HepG2 (cell line): ENCODE results near the gene CKB. TPM values are rescaled to one million over a fixed set of nuclear protein-coding genes. Genes with fewer than 3 reads are reported as not detected.

Experiments
- ATAC-seq: fragments of 200-7000 bp; cut with Tn5 transposase; 3 replicates; pipeline ENCODE4 v1.9.1; 2020; ENCODE audit warnings: mild to moderate bottlenecking, moderate library complexity
- BruUV-seq: library from RNA; stranded (reverse); fragments of 400-500 nt; replicated peaks from 2 replicates; lab custom pipeline; 2021; lab: Mats Ljungman, UMichigan
- CTCF ChIA-PET: fragments of 300-600 bp; formaldehyde crosslinking; extraction: SDS; loops from one replicate; lab custom pipeline; 2021; ENCODE audit warnings: low total read pairs, inconsistent platforms, low intra/inter-chr PET ratio; lab: Yijun Ruan, JAX
- POLR2A ChIA-PET: fragments of 350-600 bp; sonication (Branson Sonifier 250); formaldehyde crosslinking; loops from one replicate; lab custom pipeline; 2020; ENCODE audit warnings: antibody characterized with exemption, inconsistent platforms; lab: Yijun Ruan, JAX
- DNase-seq: peaks from one replicate; pipeline ENCODE4 v3.0.0-alpha.2; 2015; ENCODE audit warnings: low spot score
- FAIRE-seq: peaks from 3 replicates; lab custom pipeline; 2011; peaks lifted over from hg19 to GRCh38; lab: Jason Lieb, UNC
- H2AFZ ChIP-seq: one replicate; pipeline ENCODE4 v1.6.1; 2011; ENCODE audit warnings: low read length, inconsistent platforms
- H3K27ac ChIP-seq: fragments of 300-600 bp; 3 replicates; pipeline ENCODE4 v1.8.0; 2011; ENCODE audit warnings: mixed run types, mild to moderate bottlenecking, mixed read lengths, low read length, inconsistent platforms; ENCODE audit not compliant: insufficient read depth; ENCODE audit errors: extremely low read length
- H3K27me3 ChIP-seq, 2 experiments: fragments of 200-600 bp in 1 of 2; 2 replicates in 1 of 2; 3 replicates in 1 of 2; pipeline versions ENCODE4 v1.6.0 to v1.8.0; 2011; ENCODE audit warnings: low read length in 2 of 2, mild to moderate bottlenecking in 2 of 2, moderate library complexity in 2 of 2, inconsistent platforms in 1 of 2; ENCODE audit not compliant: insufficient read depth in 2 of 2, control insufficient read depth in 1 of 2
- H3K36me3 ChIP-seq, 2 experiments: fragments of 200-600 bp in 1 of 2; replicated peaks in 1 of 2; 2 replicates in 1 of 2; 3 replicates in 1 of 2; pipeline versions ENCODE4 v1.5.1 to v1.8.0; 2011; ENCODE audit warnings: low read length in 2 of 2, inconsistent platforms in 1 of 2; ENCODE audit not compliant: insufficient read depth in 2 of 2, control insufficient read depth in 1 of 2
- H3K4me1 ChIP-seq: 2 replicates; pipeline ENCODE4 v1.5.1; 2012; ENCODE audit warnings: low read length, inconsistent platforms; ENCODE audit not compliant: insufficient read depth
- H3K4me2 ChIP-seq: 2 replicates; pipeline ENCODE4 v1.6.0; 2011; ENCODE audit warnings: low read depth, low read length, inconsistent platforms
- H3K4me3 ChIP-seq, 3 experiments: fragments of 200-600 bp in 1 of 3; sonication (generic), shearing (Covaris generic) in 1 of 3; replicated peaks in 1 of 3; 2 replicates each; pipeline ENCODE4 v1.5.1; 2011 to 2016; ENCODE audit warnings: low read length in 3 of 3, inconsistent platforms in 2 of 3, low read depth in 2 of 3, mild to moderate bottlenecking in 2 of 3, control low read depth in 1 of 3, mixed read lengths in 1 of 3; ENCODE audit not compliant: insufficient read depth in 1 of 3
- H3K79me2 ChIP-seq: one replicate; pipeline ENCODE4 v1.6.1; 2011; ENCODE audit warnings: low read length, inconsistent platforms; ENCODE audit not compliant: insufficient read depth
- H3K9ac ChIP-seq: 2 replicates; pipeline ENCODE4 v1.6.0; 2011; ENCODE audit warnings: mild to moderate bottlenecking, low read depth, low read length, inconsistent platforms; ENCODE audit not compliant: insufficient read depth
- H3K9me3 ChIP-seq: 2 replicates; pipeline ENCODE4 v1.5.1; 2012; ENCODE audit warnings: mild to moderate bottlenecking, low read length
- H4K20me1 ChIP-seq: 2 replicates; pipeline ENCODE4 v1.6.0; 2011; ENCODE audit warnings: inconsistent platforms, mild to moderate bottlenecking, low read length, moderate library complexity; ENCODE audit not compliant: insufficient read depth
- AKAP8 ChIP-seq: sonication (generic); formaldehyde crosslinking; IDR thresholded peaks from 2 replicates; pipeline ENCODE4 v1.5.1; 2020; ENCODE audit warnings: mild to moderate bottlenecking, missing genetic modification reagents
- CBFB ChIP-seq: sonication (generic); formaldehyde crosslinking; IDR thresholded peaks from 2 replicates; pipeline ENCODE4 v1.4.0; 2020; ENCODE audit warnings: missing genetic modification reagents
- HNRNPLL ChIP-seq: fragments of 200-400 bp; formaldehyde crosslinking; IDR thresholded peaks from 2 replicates; pipeline ENCODE4 v1.6.1; 2017; ENCODE audit warnings: mild to moderate bottlenecking, low read depth, low read length; ENCODE audit not compliant: poor library complexity, severe bottlenecking
- NCOA5 ChIP-seq: sonication (generic); formaldehyde crosslinking; IDR thresholded peaks from 2 replicates; pipeline ENCODE4 v1.4.0; 2020; ENCODE audit warnings: missing genetic modification reagents
- POGZ ChIP-seq: sonication (generic); formaldehyde crosslinking; IDR thresholded peaks from 2 replicates; pipeline ENCODE4 v1.4.0; 2020; ENCODE audit warnings: mild to moderate bottlenecking, missing genetic modification reagents
- POLR2AphosphoS2 ChIP-seq: IDR thresholded peaks from 2 replicates; pipeline ENCODE4 v1.6.1; 2011; ENCODE audit warnings: low read depth, low read length, improper control_type of control experiment
- POLR2G ChIP-seq: fragments of 200-400 bp; formaldehyde crosslinking; IDR thresholded peaks from 2 replicates; pipeline ENCODE4 v1.6.1; 2018; ENCODE audit warnings: mild to moderate bottlenecking, low read depth, low read length, moderate library complexity
- SMARCC2 ChIP-seq: fragments of 450-650 bp; IDR thresholded peaks from 2 replicates; pipeline ENCODE4 v1.6.1; 2017; ENCODE audit warnings: antibody characterized with exemption, mild to moderate bottlenecking
- SPEN ChIP-seq: sonication (generic); formaldehyde crosslinking; IDR thresholded peaks from 2 replicates; pipeline ENCODE4 v1.5.1; 2020; ENCODE audit warnings: low read depth, mild to moderate bottlenecking, missing genetic modification reagents
- ZBTB38 ChIP-seq: sonication (generic); formaldehyde crosslinking; IDR thresholded peaks from 2 replicates; pipeline ENCODE4 v1.5.1; 2020; ENCODE audit warnings: mild to moderate bottlenecking, missing genetic modification reagents
- ZC3H13 ChIP-seq: sonication (generic); formaldehyde crosslinking; IDR thresholded peaks from 2 replicates; pipeline ENCODE4 v1.8.1; 2023; ENCODE audit warnings: mild to moderate bottlenecking, missing genetic modification reagents, moderate library complexity
- ZFY ChIP-seq: sonication (generic); formaldehyde crosslinking; IDR thresholded peaks from 2 replicates; pipeline ENCODE4 v1.4.0; 2020; ENCODE audit warnings: missing genetic modification reagents
- ZNF235 ChIP-seq: sonication (generic); formaldehyde crosslinking; IDR thresholded peaks from 2 replicates; pipeline ENCODE4 v1.8.1; 2023; ENCODE audit warnings: mild to moderate bottlenecking, missing genetic modification reagents, borderline replicate concordance
- ZNF770 ChIP-seq: sonication (generic); formaldehyde crosslinking; IDR thresholded peaks from 2 replicates; pipeline ENCODE4 v1.5.0; 2020; ENCODE audit warnings: mild to moderate bottlenecking, missing genetic modification reagents
- WGBS: methylation state at CpG from one replicate; pipeline ENCODE4 v1.1.6; 2017; ENCODE audit warnings: low lambda C conversion rate; 5-methylcytosine and 5-hydroxymethylcytosine counted together
- in situ Hi-C: cut with HindIII; loops from 2 replicates; pipeline ENCODE4 v1.10.0; 2017; ENCODE audit warnings: low pct_unique_long_range_greater_than_20kb; ENCODE audit not compliant: extremely low pct_ligation_motif_present
- intact Hi-C: fragments of 100-400 bp; cut with micrococcal nuclease; formaldehyde crosslinking; loops from one replicate; pipeline ENCODE4 v1.10.0; 2022; ENCODE audit not compliant: unreplicated experiment
- polyA plus RNA-seq, 8 experiments: library from polyadenylated mRNA; depleted of rRNA in 3 of 8; stranded (reverse) in 7 of 8; unstranded in 1 of 8; fragments of >200 nt; fragmentation: Illumina TruSeq in 4 of 8; extraction: Trizol in 4 of 8; gene quantifications; 2 replicates each; pipeline versions ENCODE4 v1.2.1 to v1.2.3, GENCODE V29; 2011 to 2016; ENCODE audit warnings: low read depth in 4 of 8, missing spikeins in 1 of 8, mixed read lengths in 1 of 8; ENCODE audit not compliant: insufficient read depth in 1 of 8
- total RNA-seq, 5 experiments: library from RNA; depleted of rRNA; stranded (reverse); fragments of >200 nt; fragmentation: Illumina TruSeq; extraction: Trizol; gene quantifications; 2 replicates each; pipeline ENCODE4 v1.2.3, GENCODE V29; 2016; ENCODE audit warnings: low read depth in 1 of 5
- TF ChIP-seq, protein P1 (sequence below): sonication (generic); formaldehyde crosslinking; IDR thresholded peaks from 2 replicates; pipeline ENCODE4 v1.4.0; 2020; ENCODE audit warnings: missing genetic modification reagents, borderline replicate concordance
- TF ChIP-seq, protein P2 (sequence below): fragments of 450-650 bp; IDR thresholded peaks from 2 replicates; pipeline ENCODE4 v1.6.1; 2017
- TF ChIP-seq, protein P3 (sequence below): sonication (generic); formaldehyde crosslinking; IDR thresholded peaks from 2 replicates; pipeline ENCODE4 v1.8.0; 2022; ENCODE audit warnings: mild to moderate bottlenecking, missing genetic modification reagents, moderate library complexity

Gene CKB
- total and polyA plus RNA-seq, 2 of the 13 experiments (the other 11 are each of a cell fraction or from before 2014, with no cell fraction given): 82.3 to 217 TPM

DNA sequence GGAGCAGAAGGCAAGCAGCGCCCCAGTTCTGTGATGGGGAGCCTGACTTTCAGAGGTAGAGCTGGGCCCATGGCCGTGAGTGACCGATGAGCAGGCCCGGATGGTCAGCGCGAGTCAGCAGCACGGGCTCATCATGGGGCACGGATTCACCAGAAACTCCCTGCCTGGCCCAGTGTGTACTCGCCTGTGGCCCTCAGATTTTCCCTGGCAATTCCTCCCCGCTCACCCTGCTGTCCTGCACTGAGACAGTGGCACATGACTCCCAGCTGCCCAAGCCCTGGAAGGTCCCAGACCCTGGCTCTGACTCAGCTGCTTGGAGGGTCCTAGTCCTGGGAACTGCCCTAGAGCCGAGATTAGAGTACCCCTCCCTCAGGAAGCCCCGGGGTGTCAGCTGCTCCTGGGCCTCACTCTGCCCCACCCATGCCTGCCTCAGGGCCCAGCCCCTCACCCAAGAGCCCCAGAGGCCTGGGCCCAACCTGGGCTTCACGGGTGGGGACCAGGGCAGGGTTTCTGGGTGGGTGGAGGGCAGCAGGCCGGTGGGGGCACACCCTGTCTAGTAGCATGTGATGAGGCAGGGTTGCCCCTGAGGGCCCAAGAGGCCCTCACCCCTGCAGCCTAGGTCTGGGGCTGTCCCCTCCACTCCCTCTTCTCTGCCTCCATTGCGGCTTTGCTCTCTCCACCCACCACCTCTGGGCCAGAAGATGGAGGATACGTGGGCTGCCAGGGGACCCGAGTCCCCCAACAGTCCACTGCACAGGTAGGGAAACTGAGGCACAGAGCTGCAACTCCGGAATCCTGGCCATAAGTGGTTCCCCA, 14.8 kb upstream of the CKB start:
- in situ Hi-C loops: no loop called here
- BruUV-seq: no TSS peak
- POLR2A ChIA-PET: interaction anchor here (1.4 to 6.9 kb wide), 4 partner anchors 8 to 24 kb away, joined by 3 to 37 read pairs (median 8); partner anchors contain the start of genes BAG5, CKB, COA8 and TRMT61A
- TF ChIP-seq CBFB (no peak), AKAP8 (peak; percentile 1; the same call in 1 of the 2 replicates), HNRNPLL (peak; percentile 17), POLR2G (peak; percentile 33), POLR2AphosphoS2 (0 out of 2 replicates have a peak, but pooled peaks have one; percentile 13), ZNF235 (CRISPR knock-in tag) (no peak), ZBTB38 (peak; percentile 47; the same call in 1 of the 2 replicates), ZC3H13 (CRISPR knock-in tag) (0 out of 2 replicates have a peak, but pooled peaks have one; percentile 9), SMARCC2 (no peak), NCOA5 (CRISPR knock-in tag) (no peak), SPEN (no peak), ZNF770 (CRISPR knock-in tag) (no peak), ZFY (CRISPR knock-in tag) (peak; percentile 13; the same call in 1 of the 2 replicates), POGZ (CRISPR knock-in tag) (no peak)
- TF ChIP-seq, protein P1, sequence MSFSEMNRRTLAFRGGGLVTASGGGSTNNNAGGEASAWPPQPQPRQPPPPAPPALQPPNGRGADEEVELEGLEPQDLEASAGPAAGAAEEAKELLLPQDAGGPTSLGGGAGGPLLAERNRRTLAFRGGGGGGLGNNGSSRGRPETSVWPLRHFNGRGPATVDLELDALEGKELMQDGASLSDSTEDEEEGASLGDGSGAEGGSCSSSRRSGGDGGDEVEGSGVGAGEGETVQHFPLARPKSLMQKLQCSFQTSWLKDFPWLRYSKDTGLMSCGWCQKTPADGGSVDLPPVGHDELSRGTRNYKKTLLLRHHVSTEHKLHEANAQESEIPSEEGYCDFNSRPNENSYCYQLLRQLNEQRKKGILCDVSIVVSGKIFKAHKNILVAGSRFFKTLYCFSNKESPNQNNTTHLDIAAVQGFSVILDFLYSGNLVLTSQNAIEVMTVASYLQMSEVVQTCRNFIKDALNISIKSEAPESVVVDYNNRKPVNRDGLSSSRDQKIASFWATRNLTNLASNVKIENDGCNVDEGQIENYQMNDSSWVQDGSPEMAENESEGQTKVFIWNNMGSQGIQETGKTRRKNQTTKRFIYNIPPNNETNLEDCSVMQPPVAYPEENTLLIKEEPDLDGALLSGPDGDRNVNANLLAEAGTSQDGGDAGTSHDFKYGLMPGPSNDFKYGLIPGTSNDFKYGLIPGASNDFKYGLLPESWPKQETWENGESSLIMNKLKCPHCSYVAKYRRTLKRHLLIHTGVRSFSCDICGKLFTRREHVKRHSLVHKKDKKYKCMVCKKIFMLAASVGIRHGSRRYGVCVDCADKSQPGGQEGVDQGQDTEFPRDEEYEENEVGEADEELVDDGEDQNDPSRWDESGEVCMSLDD: no peak
- TF ChIP-seq, protein P2, sequence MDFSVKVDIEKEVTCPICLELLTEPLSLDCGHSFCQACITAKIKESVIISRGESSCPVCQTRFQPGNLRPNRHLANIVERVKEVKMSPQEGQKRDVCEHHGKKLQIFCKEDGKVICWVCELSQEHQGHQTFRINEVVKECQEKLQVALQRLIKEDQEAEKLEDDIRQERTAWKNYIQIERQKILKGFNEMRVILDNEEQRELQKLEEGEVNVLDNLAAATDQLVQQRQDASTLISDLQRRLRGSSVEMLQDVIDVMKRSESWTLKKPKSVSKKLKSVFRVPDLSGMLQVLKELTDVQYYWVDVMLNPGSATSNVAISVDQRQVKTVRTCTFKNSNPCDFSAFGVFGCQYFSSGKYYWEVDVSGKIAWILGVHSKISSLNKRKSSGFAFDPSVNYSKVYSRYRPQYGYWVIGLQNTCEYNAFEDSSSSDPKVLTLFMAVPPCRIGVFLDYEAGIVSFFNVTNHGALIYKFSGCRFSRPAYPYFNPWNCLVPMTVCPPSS: no peak
- TF ChIP-seq, protein P3, sequence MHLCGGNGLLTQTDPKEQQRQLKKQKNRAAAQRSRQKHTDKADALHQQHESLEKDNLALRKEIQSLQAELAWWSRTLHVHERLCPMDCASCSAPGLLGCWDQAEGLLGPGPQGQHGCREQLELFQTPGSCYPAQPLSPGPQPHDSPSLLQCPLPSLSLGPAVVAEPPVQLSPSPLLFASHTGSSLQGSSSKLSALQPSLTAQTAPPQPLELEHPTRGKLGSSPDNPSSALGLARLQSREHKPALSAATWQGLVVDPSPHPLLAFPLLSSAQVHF: no peak

More for the DNA sequence above, 14.8 kb upstream of the CKB start:
- intact Hi-C loops: no loop called here
- Histone ChIP-seq H3K27ac (no peak overlapping the region), H3K4me3 (no peak overlapping the region), H3K4me1 (peaks cover 41% of the 10 kb centered on the region), H3K36me3 (peaks cover 1 to 2% of the 10 kb centered on the region in 2 experiments; a peak in 3 of 5 replicates), H3K27me3 (peaks cover 2 to 18% of the 10 kb centered on the region in 2 experiments; a peak in 2 of 5 replicates), H2AFZ (no peak overlapping the region), H3K79me2 (no peaks in the 10 kb centered on the region), H4K20me1 (no peaks in the 10 kb centered on the region), H3K9ac (no peak overlapping the region), H3K9me3 (no peaks in the 10 kb centered on the region), H3K4me2 (no peak overlapping the region)
- FAIRE-seq (no peak), DNase-seq (no peak), ATAC-seq (no peak)
- CTCF ChIA-PET: no interaction called here
- 74% methylated on average over 6 of the region's 18 CpGs for WGBS
